Measurements from ENCODE around the gene TRAPPC11.

DNA sequence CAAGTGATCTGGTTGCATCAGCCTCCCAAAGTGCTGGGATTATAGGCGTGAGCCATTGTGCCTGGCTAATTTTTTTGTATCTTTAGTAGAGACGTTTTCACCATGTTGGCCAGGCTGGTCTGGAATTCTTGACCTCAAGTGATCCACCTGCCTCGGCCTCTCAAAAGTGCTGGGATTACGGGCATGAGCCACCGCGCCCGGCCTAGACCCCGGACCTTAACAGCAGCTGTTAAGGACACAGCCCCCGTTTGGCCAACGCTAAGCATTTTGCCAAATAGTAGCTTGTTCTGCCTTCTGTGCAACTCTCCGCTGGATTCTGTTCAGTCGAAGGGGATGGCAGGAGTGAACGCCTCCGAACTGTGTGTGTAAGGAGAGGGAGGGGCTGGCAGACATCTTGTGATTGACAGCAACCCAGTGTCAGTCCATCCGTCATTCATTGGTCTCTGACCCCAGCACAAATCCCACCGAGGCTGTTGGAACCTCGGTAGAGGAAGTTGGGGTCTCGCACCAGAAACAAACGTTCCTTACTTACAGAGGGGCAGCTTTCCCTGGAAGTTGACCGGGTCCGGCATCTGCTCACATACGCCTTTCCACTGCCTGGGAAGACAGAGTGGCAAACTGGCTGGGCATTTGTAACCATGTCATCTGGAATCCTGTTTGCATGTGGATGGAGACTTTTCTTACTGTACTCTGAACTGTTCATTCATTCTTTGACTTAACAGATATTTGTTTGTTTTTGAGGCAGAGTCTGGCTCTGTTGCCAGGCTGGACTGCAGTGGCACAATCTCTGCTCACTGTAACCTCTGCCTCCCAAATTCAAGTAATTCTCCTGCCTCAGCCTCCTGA is 69.4 kb downstream of the TRAPPC11 start:
- no peak for TF ChIP-seq CTCF (conservative IDR thresholded peaks at IDR 0.05; ENCODE audit: low read length)
- TF ChIP-seq EZH2phosphoT487 (IDR thresholded peaks at IDR 0.05; ENCODE audit: borderline replicate concordance) = no peak

All from Loucy (cell line).